ENCODE results near the gene BLOC1S1.
"Not testable (repeated sequence)": the region's sequence is repeated elsewhere in the genome, so short reads cannot be mapped to it uniquely, and the experiment has no call there.

BLOC1S1 gene

DNA sequence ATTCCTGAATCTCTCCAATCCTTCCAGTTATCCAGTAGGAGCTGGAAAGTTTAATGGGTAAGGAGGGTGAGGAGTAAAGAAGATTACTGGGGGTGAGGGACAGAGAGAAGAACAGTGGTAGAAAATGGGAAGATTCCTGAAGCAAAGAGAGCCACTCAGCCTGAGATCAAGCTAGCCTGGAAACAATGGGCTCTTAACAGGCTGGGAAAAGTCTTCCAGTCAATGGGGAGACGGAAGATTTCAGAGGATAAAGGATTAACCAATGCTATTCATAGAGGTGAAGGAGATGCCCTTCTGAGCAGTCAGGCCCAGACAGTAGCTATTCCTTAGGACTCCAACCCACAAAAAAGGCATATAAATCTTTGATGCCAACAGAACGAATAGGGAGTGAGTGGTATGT, 41.9 kb downstream of the BLOC1S1 start:
- TF ChIP-seq, protein P1, sequence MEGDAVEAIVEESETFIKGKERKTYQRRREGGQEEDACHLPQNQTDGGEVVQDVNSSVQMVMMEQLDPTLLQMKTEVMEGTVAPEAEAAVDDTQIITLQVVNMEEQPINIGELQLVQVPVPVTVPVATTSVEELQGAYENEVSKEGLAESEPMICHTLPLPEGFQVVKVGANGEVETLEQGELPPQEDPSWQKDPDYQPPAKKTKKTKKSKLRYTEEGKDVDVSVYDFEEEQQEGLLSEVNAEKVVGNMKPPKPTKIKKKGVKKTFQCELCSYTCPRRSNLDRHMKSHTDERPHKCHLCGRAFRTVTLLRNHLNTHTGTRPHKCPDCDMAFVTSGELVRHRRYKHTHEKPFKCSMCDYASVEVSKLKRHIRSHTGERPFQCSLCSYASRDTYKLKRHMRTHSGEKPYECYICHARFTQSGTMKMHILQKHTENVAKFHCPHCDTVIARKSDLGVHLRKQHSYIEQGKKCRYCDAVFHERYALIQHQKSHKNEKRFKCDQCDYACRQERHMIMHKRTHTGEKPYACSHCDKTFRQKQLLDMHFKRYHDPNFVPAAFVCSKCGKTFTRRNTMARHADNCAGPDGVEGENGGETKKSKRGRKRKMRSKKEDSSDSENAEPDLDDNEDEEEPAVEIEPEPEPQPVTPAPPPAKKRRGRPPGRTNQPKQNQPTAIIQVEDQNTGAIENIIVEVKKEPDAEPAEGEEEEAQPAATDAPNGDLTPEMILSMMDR (IDR thresholded peaks at IDR 0.05; ENCODE audit: unreplicated experiment in 3 of 3) = no peak
- peaks cover 9% of the 10 kb centered on the region for H3K4me1 Mint-ChIP-seq
- no peak overlapping the region for H3K4me3 Mint-ChIP-seq
- peaks cover 77% of the 10 kb centered on the region for H3K36me3 Mint-ChIP-seq (ENCODE audit: low read depth)
- H3K27ac Mint-ChIP-seq = peak overlapping the region in 1 of 3 experiments; percentile 66
- H3K9me3 Mint-ChIP-seq = no peaks in the 10 kb centered on the region
- no peaks in the 10 kb centered on the region for H3K27me3 Mint-ChIP-seq (ENCODE audit: low read depth)

DNA sequence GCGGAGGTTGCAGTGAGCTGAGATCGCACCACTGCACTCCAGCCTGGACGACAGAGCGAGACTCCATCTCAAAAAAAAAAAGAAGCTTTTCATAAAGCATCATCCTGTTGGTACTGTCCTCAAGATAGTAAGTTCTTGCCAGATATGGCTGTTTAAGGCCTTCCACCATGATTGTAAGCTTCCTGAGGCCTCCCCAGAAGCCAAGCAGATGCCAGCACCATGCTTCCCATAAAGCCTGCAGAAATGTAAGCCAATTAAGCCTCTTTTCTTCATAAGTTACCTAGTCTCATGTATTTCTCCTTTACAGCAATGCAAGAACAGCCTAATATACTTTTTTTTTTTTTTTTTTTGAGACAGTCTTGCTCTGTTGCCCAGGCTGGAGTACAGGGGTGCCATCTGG, 42.7 kb downstream of the BLOC1S1 start:
- H3K4me1 Mint-ChIP-seq, H3K4me3 Mint-ChIP-seq: not testable (repeated sequence)
- H3K36me3 Mint-ChIP-seq (ENCODE audit: low read depth) = peaks cover 71% of the 10 kb centered on the region

DNA sequence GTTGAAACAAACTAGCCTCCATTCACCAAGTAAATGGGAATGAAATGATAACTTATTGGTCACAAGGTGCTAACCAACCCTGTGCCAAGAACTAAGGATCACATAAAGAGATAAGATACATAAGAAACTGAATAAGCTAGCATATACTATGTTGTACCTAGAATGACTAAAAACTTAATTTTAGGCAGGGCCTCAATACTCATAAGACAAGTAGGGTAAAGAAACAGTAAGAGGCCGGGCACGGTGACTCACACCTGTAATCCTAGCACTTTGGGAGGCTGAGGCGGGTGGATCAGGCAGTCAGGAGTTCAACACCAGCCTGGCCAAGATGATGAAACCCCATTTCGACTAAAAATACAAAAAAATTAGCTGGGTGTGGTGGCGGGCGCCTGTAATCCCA, 44.8 kb downstream of the BLOC1S1 start:
- Mint-ChIP-seq H3K36me3 (ENCODE audit: low read depth) (peaks cover 62% of the 10 kb centered on the region), H3K4me1 (peaks cover 6% of the 10 kb centered on the region), H3K27me3 (ENCODE audit: low read depth) (no peaks in the 10 kb centered on the region), H3K9me3 (no peaks in the 10 kb centered on the region), H3K27ac (no peak overlapping the region), H3K4me3 (no peak overlapping the region)
- TF ChIP-seq, protein P1 (IDR thresholded peaks at IDR 0.05; ENCODE audit: unreplicated experiment in 3 of 3) = no peak

More for the DNA sequence above, 42.7 kb downstream of the BLOC1S1 start:
- H3K9me3 Mint-ChIP-seq; H3K27ac Mint-ChIP-seq; H3K27me3 Mint-ChIP-seq (ENCODE audit: low read depth): not testable (repeated sequence)

DNA sequence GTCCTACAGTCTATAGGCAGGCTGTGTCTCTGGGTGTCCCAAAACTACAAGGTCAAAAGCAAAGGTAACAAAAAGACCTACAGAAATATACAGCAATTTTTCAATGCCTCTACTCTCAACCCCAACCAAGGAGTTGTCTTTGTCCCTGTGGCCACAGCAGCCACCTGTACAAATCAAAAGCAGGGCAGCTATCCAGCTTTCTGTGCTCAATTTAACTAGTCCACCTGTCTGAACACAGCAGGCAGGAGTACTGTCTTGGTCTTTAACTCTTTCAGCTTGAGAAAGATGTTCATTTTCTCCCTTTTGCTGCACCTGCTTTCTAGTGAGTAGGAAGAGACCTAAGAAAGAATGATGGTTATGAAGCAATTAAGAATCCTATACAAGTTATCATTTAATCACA, 46.8 kb downstream of the BLOC1S1 start:
- H3K27ac Mint-ChIP-seq = no peak overlapping the region
- peaks cover 60% of the 10 kb centered on the region for H3K36me3 Mint-ChIP-seq (ENCODE audit: low read depth)
- H3K4me3 Mint-ChIP-seq = no peak overlapping the region
- TF ChIP-seq, protein P1 (IDR thresholded peaks at IDR 0.05; ENCODE audit: unreplicated experiment in 3 of 3) = no peak
- H3K4me1 Mint-ChIP-seq = peaks cover 9% of the 10 kb centered on the region
- no peaks in the 10 kb centered on the region for H3K27me3 Mint-ChIP-seq (ENCODE audit: low read depth)
- no peaks in the 10 kb centered on the region for H3K9me3 Mint-ChIP-seq

DNA sequence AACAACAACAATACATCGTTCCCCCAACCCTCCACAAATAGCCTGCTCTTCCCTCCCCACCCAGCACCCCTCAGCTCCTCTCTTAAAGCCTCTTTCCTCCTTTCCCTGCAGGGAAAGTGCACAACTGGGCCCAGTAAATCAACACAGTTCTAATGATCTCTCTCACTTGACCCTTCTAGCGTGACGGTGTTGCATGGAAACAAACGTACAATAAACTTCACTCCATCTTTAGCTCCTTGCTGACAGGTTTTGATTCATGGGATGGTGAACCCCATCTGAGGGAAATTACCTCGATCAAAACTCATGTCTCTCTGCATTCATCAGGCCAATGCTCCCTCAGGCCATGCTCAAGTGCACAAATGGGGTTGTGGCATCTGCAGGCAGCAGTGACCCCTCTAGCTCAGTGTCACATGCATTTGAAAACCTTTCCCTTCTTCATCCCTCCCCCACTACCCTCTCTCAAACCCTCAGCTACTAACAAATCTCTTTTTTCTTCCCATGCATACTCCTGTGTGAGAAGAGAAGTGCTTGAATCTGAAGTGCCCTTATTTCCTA, 50.0 kb downstream of the BLOC1S1 start:
- Mint-ChIP-seq H3K36me3 (ENCODE audit: low read depth) (peaks cover 43% of the 10 kb centered on the region), H3K4me1 (peaks cover 14% of the 10 kb centered on the region), H3K27ac (peak overlapping the region in 2 of 3 experiments; percentile 17 to 82), H3K9me3 (no peaks in the 10 kb centered on the region), H3K27me3 (ENCODE audit: low read depth) (no peaks in the 10 kb centered on the region), H3K4me3 (no peak overlapping the region)
- TF ChIP-seq, protein P1 (IDR thresholded peaks at IDR 0.05; ENCODE audit: unreplicated experiment in 3 of 3) = no peak

DNA sequence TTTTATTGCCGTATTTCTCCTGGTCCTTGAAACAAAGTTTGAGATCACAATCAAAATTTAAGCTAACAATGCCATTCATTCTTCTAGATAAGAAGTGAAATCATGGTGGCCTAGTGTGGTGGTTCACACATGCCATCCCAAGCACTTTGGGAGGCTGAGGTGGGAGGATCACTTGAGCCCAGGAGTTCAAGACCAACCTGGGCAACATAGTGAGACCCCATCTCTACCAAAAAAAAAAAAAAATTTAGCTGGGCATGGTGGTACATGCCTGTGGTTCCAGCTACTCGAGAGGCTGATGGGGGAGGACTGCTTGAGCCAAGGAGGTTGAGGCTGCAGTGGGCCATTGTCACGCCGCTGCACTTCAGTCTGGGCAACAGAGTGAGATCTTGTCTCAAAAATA, 51.3 kb downstream of the BLOC1S1 start:
- Mint-ChIP-seq H3K36me3 (ENCODE audit: low read depth) (peaks cover 44% of the 10 kb centered on the region), H3K4me3 (no peak overlapping the region), H3K27me3 (ENCODE audit: low read depth) (no peaks in the 10 kb centered on the region), H3K27ac (peak overlapping the region in 1 of 3 experiments; percentile 82), H3K9me3 (no peaks in the 10 kb centered on the region), H3K4me1 (peaks cover 25% of the 10 kb centered on the region)
- TF ChIP-seq, protein P1 (IDR thresholded peaks at IDR 0.05; ENCODE audit: unreplicated experiment in 3 of 3) = no peak
